HG02798 (cell line): ENCODE data around the gene LINS1.

Experiments used
- ATAC-seq: cut with Tn5 transposase; IDR thresholded peaks from one replicate; pipeline ENCODE4 v1.9.1; 2021; ENCODE audit warnings: mild to moderate bottlenecking; ENCODE audit not compliant: unreplicated experiment, poor library complexity

LINS1 gene

GRCh38 chr15:100602064-100602822 lies at the start of gene LINS1, which contains the start of gene ASB7:
LINS1 (minus strand) TSS chr15:100602184; CDS start chr15:100580842, 21,342 bp downstream.
ASB7 (plus strand) TSS chr15:100602589; CDS start chr15:100612217, 9,628 bp downstream.
- peak; percentile 93 for ATAC-seq

GRCh38 chr15:100651253-100651652 lies 49.3 kb upstream of the LINS1 start:
- no peak for ATAC-seq

GRCh38 chr15:100650685-100651084 lies 48.7 kb upstream of the LINS1 start:
- ATAC-seq = no peak

- no peak for ATAC-seq
Observed at GRCh38 chr15:100648951-100649350, 47.0 kb upstream of the LINS1 start.

- ATAC-seq = no peak
Observed at GRCh38 chr15:100645671-100646070, 43.7 kb upstream of the LINS1 start.

- ATAC-seq = no peak
Observed at GRCh38 chr15:100642950-100643338, 41.0 kb upstream of the LINS1 start.

- no peak for ATAC-seq
Observed at GRCh38 chr15:100642213-100642949, 40.4 kb upstream of the LINS1 start.

- no peak for ATAC-seq
Observed at GRCh38 chr15:100638177-100638730, 36.3 kb upstream of the LINS1 start.

- ATAC-seq = no peak
Observed at GRCh38 chr15:100635406-100636071, 33.6 kb upstream of the LINS1 start.

GRCh38 chr15:100633763-100634075 lies 31.7 kb upstream of the LINS1 start:
- ATAC-seq = no peak

- ATAC-seq = no peak
Observed at GRCh38 chr15:100631831-100632230, 29.8 kb upstream of the LINS1 start.

GRCh38 chr15:100628746-100629145 lies 26.8 kb upstream of the LINS1 start:
- no peak for ATAC-seq

- peak; percentile 90 for ATAC-seq
Observed at GRCh38 chr15:100627789-100628395, 25.9 kb upstream of the LINS1 start.

GRCh38 chr15:100623301-100623700 lies 21.3 kb upstream of the LINS1 start:
- no peak for ATAC-seq

- ATAC-seq = no peak
Observed at GRCh38 chr15:100616700-100617099, 14.7 kb upstream of the LINS1 start.

- no peak for ATAC-seq
Observed at GRCh38 chr15:100615801-100616200, 13.8 kb upstream of the LINS1 start.

GRCh38 chr15:100614918-100615317 lies 12.9 kb upstream of the LINS1 start:
- ATAC-seq = no peak

- no peak for ATAC-seq
Observed at GRCh38 chr15:100614336-100614735, 12.4 kb upstream of the LINS1 start.

- no peak for ATAC-seq
Observed at GRCh38 chr15:100613208-100613607, 11.2 kb upstream of the LINS1 start.

GRCh38 chr15:100612539-100612938 lies 10.6 kb upstream of the LINS1 start:
- ATAC-seq = no peak
